Vagina (tissue), 2 donors: ENCODE data around the gene IQGAP1.

Source experiments
- POLR2A ChIP-seq, 2 donors: fragments of 450-650 bp; IDR thresholded peaks; one replicate each; pipeline ENCODE4 v1.6.1; 2017; ENCODE audit warnings: antibody characterized with exemption in 2 of 2, mild to moderate bottlenecking in 2 of 2, moderate library complexity in 2 of 2
- POLR2AphosphoS5 ChIP-seq, 2 donors: sonication (generic); formaldehyde crosslinking; IDR thresholded peaks; one replicate each; pipeline ENCODE4 v1.9.0; 2017; ENCODE audit warnings: antibody characterized with exemption in 2 of 2, mild to moderate bottlenecking in 2 of 2, low read depth in 1 of 2; ENCODE audit not compliant: insufficient read depth in 1 of 2

- TF ChIP-seq POLR2A (IDR thresholded peaks at IDR 0.05) (no peak), POLR2AphosphoS5 (IDR thresholded peaks at IDR 0.05; ENCODE audit: insufficient read depth in 1 of 2, low read depth in 1 of 2) (no peak)
Measured at GRCh38 chr15:90432253-90432652, 44.2 kb downstream of the IQGAP1 start.
